GM18951 (cell line): ENCODE results near the gene ELOVL7.
"Not testable (repeated sequence)": the region's sequence is repeated elsewhere in the genome, so short reads cannot be mapped to it uniquely, and the experiment has no call there.

Experiments
- POLR2A ChIP-seq: IDR thresholded peaks from 4 replicates; pipeline ENCODE4 v1.6.1; 2011; ENCODE audit warnings: mild to moderate bottlenecking; ENCODE audit not compliant: insufficient read length, insufficient read depth; ENCODE audit errors: extremely low read depth
- in situ Hi-C: fragments of 300-500 bp; cut with MboI; formaldehyde crosslinking; loops from one replicate; pipeline ENCODE4 v1.12.0; 2022; ENCODE audit warnings: low sequenced_read_pairs, mixed read lengths, inconsistent platforms; ENCODE audit not compliant: unreplicated experiment

ELOVL7 gene

DNA sequence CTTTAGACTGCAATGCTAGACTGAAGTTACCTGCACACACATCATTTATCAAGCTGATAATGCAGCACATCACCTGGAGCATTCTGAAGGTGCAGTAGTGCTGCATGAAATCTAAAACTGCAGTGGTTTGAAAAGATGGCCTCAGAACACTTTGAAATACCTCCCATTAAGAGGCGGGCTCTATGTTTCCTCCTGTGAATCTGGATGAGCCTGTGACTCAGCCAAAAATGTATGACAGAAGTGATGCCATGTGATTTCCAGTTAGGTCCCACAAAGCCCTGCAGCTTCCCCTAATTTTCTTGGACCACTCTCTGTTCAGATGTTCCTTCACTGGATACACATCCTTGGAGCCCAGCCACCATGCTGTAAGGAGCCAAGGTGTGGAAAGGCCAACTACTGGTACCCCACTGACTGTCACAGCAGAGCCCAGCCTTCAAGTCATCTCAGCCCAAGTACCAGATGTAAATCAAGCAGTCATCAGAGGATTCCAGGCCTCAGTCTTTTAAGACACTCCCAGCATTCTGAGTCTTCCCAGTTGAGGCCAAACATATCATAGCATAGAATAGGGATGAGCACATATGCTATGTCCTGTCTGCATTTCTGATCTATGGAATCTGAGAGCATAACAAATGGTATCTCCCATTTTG, 116.9 kb downstream of the ELOVL7 start:
- in situ Hi-C loops: no loop called here
- no peak for TF ChIP-seq POLR2A

- no peak for TF ChIP-seq POLR2A
- in situ Hi-C loops: no loop called here
Measured at GRCh38 chr5:60724126-60724525, 119.9 kb downstream of the ELOVL7 start.

DNA sequence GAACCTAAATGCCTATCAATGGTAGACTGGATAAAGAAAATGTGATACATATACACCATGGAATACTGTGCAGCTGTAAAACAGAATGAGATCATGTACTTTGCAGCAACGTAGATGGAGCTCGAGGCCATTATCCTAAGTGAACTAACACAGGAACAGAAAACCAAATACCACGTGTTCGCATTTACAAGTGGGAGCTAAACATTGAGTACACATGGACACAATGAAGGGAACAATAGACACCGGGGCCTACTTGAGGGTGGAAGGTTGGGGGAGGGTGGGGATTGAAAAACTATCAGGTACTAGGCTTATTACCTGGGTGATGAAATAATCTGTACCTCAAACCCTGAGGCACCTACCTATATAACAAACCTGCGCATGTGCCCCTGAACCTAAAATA, 121.7 kb downstream of the ELOVL7 start:
- TF ChIP-seq POLR2A: no peak
- in situ Hi-C loops: no loop called here

DNA sequence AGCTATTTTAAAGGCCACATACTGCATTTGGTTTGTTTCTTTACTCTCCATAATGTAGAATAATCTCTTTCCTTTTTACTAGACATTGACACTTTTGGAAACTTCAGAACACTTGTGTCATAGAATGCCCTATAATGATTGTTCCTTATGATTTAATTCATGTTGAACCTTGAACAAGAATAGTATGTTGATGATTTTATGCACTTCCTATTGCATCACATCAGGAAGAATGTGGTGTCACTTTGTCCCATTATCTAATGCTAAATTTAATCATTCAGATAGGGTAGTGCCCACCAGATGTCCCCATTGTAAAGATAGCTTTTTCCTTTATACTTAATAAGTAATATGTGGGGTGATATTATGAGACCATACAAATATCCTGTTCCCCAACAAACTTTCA, 124.7 kb downstream of the ELOVL7 start:
- in situ Hi-C loops: no loop called here
- no peak for TF ChIP-seq POLR2A

DNA sequence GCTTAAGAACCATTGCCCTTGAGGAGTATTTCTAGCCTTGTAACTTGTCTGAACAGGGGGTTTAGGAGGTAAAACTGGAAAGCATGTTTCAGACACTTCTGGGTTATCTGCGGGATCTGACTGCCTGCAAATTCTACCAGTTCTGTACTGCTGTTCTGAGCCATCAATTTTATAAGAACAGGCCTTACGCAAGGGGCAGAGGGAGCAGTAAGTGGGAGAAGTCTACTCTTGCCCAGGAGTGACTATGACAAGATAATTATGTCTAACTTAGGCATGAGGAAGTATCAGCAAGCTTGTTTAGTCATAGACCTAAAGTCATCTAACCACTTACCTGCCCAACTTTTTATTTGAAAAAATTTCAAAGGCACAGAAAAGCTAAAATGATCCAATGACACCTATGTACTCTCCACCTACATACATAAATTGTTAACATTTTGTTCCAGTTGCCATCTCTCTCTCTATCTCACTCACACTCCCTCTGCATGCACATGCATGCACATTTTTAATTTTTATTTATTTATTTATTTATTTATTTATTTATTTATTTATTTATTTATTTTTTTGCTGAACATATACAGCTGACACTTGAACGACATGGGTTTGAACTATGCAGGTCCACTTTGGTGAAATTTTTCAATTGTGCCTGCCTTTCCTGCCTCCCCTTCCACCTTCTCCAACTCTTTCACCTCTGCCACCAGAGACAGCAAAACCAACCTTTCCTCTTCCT, 125.7 kb downstream of the ELOVL7 start:
- no peak for TF ChIP-seq POLR2A
- in situ Hi-C loops: no loop called here

GRCh38 chr5:60715201-60715928, 128.7 kb downstream of the ELOVL7 start:
- in situ Hi-C loops: not testable (repeated sequence)

DNA sequence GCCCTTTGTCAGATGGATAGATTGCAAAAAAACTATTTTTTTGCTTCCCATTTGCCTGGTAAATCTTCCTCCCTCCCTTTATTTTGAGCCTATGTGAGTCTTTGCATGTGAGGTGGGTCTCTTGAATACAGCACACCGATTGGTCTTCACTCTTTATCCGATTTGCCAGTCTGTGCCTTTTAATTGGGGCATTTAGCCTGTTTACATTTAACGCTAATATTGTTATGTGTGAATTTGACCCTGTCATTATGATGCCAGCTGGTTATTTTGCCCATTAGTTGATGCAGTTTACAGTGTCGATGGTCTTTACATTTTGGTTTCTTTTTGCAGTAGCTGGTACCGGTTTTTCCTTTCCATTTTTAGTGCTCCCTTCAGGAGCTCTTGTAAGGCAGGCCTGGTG, 131.1 kb downstream of the ELOVL7 start:
- TF ChIP-seq POLR2A: no peak
- in situ Hi-C loops: no loop called here

DNA sequence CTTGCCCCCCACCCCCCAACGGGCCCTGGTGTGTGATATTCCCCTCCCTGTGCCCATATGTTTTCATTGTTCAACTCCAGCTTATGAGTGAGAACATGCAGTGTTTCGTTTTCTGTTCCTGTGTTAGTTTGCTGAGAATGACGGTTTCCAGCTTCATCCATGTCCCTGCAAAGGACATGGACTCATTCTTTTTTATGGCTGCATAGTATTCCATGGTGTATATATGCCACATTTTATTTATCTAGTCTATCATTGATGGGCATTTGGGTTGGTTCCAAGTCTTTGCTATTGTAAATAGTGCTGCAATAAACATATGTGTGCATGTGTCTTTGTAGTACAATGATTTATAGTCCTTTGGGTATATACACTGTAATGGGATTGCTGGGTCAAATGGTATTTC, 132.2 kb downstream of the ELOVL7 start:
- in situ Hi-C loops: not testable (repeated sequence)

GRCh38 chr5:60710362-60710761, 133.7 kb downstream of the ELOVL7 start:
- no peak for TF ChIP-seq POLR2A
- in situ Hi-C loops: no loop called here

DNA sequence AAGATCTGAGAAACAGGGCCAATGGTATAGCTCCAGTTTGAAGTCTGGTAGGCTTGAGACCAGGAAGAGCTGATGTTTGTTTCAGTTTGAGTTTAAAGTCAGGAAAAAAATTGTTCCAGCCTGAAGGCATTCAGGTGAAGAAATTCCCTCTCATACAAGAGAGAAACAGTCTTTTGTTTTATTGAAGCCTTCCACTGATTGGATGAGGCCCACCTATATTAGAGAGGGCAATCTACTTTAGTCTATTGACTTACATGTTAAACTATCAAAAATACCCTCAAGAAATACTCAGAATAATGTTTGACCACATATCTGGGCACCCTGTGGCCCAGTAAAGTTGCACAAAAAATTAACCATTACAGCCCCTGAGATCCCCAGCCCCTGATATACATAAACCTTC, 138.9 kb downstream of the ELOVL7 start:
- in situ Hi-C loops: no loop called here
- no peak for TF ChIP-seq POLR2A

DNA sequence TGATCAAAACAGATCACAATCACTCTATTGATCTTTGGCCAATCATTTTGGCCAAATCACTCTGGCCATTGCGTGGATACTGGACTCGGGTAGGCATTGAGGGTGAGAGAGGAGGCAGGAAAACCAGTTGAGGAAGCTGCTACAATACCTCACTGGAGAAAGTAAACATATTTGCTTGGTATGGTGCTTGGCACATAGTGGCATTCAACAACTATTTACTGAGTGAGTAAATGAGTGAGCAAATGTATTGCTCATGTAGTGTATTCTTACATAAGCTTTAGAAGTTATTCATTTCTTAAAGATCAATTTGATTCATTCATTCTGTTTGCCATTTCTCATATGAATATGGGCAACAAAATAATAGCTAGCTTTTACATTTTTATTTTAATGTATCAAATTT, 140.1 kb downstream of the ELOVL7 start:
- no peak for TF ChIP-seq POLR2A
- in situ Hi-C loops: no loop called here
